RWPE1 (cell line): ENCODE results near the gene GJD4.

Experiments
- CTCF ChIA-PET: fragments of 350-600 bp; sonication (Branson Sonifier 250); formaldehyde crosslinking; extraction: SDS; loops from one replicate; lab custom pipeline; 2021; lab: Yijun Ruan, JAX
- POLR2A ChIA-PET: fragments of 400-600 bp; formaldehyde crosslinking; extraction: SDS; loops from one replicate; lab custom pipeline; 2020; ENCODE audit warnings: antibody characterized with exemption; ENCODE audit not compliant: low non-redundant PET; lab: Yijun Ruan, JAX
- DNase-seq: peaks from one replicate; pipeline ENCODE4 v3.0.0; 2012; ENCODE audit warnings: low spot score
- H3K27ac ChIP-seq: fragments of 450-650 bp; 2 replicates; pipeline ENCODE4 v1.5.1; 2017
- TF ChIP-seq, protein P1 (sequence below): fragments of 450-650 bp; conservative IDR thresholded peaks from 2 replicates; pipeline ENCODE4 v1.5.1; 2017; ENCODE audit warnings: low read depth, mild to moderate bottlenecking

GJD4 gene

DNA sequence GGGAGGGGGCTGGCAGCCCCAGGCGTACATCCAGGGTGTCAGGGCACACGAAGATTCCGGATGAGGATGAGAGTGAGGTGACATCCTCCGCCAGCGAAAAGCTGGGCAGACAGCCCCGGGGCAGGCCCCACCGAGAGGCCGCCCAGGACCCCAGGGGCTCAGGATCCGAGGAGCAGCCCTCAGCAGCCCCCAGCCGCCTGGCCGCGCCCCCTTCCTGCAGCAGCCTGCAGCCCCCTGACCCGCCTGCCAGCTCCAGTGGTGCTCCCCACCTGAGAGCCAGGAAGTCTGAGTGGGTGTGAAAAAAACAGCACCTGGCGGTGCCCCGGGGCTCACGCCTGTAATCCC lies 3.2 kb downstream of the GJD4 start:
- no peak for DNase-seq
- CTCF ChIA-PET: interaction anchor here (0.6 kb wide), 1 partner anchor 1469 kb away, joined by 3 read pairs; no protein-coding TSS in a partner anchor
- TF ChIP-seq, protein P1, sequence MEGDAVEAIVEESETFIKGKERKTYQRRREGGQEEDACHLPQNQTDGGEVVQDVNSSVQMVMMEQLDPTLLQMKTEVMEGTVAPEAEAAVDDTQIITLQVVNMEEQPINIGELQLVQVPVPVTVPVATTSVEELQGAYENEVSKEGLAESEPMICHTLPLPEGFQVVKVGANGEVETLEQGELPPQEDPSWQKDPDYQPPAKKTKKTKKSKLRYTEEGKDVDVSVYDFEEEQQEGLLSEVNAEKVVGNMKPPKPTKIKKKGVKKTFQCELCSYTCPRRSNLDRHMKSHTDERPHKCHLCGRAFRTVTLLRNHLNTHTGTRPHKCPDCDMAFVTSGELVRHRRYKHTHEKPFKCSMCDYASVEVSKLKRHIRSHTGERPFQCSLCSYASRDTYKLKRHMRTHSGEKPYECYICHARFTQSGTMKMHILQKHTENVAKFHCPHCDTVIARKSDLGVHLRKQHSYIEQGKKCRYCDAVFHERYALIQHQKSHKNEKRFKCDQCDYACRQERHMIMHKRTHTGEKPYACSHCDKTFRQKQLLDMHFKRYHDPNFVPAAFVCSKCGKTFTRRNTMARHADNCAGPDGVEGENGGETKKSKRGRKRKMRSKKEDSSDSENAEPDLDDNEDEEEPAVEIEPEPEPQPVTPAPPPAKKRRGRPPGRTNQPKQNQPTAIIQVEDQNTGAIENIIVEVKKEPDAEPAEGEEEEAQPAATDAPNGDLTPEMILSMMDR: no peak
- POLR2A ChIA-PET: no interaction called here
- H3K27ac ChIP-seq: no peak overlapping the region

DNA sequence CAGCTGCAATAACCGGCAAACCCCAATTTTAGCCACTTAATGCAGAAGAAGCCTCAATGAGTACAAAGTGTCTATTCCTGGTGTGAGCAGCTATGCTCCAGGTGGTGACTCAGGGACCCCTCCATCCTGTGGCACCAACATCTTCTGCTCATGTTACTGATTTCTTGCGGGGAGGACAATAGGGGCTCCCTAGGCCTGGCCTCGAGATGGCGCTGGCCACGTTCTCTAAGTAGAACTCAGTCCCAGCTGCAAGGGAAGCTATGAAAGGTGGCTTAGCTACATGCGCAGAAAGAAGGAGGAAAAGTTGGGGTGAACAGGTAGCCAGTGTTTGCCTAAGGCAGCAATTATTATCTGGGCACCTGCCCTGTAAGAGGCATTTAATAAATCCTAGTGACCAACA lies 6.6 kb downstream of the GJD4 start:
- POLR2A ChIA-PET: no interaction called here

DNA sequence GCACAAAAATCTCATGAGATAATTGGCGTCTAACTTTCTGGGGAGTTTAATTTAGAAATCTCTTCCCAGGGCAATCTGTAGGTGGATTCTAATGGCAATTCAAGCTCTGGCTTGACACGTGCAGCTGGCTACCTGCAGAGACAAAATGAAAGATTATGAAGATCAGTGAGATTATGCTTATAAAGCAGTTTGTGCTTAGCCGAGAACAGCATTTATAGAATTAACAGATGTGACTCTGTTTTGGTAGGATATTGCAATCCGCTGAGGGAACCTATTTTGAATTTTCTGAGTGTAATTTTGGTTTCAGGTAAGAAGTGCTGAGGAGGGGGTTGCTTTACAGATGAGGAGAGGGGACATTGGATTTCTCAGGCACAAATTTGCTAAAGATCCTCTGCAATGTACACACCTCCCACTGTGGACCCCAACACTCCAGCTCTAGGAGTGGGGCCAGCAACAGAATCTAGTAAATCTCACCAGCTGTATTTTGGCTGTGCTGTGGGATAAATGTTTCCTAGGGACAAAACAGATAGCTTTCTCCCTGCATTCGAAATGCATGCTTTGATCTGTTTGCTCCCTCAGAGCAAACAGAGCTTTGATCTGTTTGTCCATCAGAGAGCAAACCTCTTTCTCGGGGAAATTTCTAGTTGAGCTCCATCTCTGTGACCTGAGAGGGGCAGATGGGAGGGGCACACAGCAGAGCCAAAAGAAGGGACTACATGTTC lies 7.4 kb downstream of the GJD4 start:
- POLR2A ChIA-PET: no interaction called here

More for the DNA sequence above, 6.6 kb downstream of the GJD4 start:
- TF ChIP-seq, protein P1: no peak
- no peak for DNase-seq
- CTCF ChIA-PET: interaction anchor here (0.7 kb wide), 1 partner anchor 560 kb away, joined by 3 read pairs; no protein-coding TSS in a partner anchor
- no peak overlapping the region for H3K27ac ChIP-seq

GRCh38 chr10:35613107-35613440 lies 7.9 kb downstream of the GJD4 start:
- ChIA-PET CTCF (interaction anchor here (0.6 to 1.3 kb wide), 8 partner anchors 9 to 1121 kb away, joined by 3 to 5 read pairs (median 4); no protein-coding TSS in a partner anchor), POLR2A (no interaction called here)
- no peak for DNase-seq
- no peak overlapping the region for H3K27ac ChIP-seq
- TF ChIP-seq, protein P1: no peak

More for the DNA sequence above, 7.4 kb downstream of the GJD4 start:
- CTCF ChIA-PET: interaction anchor here (0.6 to 0.7 kb wide), 2 partner anchors 11 to 28 kb away, joined by 3 read pairs; no protein-coding TSS in a partner anchor
- no peak for DNase-seq
- H3K27ac ChIP-seq: no peak overlapping the region
- TF ChIP-seq, protein P1: no peak

DNA sequence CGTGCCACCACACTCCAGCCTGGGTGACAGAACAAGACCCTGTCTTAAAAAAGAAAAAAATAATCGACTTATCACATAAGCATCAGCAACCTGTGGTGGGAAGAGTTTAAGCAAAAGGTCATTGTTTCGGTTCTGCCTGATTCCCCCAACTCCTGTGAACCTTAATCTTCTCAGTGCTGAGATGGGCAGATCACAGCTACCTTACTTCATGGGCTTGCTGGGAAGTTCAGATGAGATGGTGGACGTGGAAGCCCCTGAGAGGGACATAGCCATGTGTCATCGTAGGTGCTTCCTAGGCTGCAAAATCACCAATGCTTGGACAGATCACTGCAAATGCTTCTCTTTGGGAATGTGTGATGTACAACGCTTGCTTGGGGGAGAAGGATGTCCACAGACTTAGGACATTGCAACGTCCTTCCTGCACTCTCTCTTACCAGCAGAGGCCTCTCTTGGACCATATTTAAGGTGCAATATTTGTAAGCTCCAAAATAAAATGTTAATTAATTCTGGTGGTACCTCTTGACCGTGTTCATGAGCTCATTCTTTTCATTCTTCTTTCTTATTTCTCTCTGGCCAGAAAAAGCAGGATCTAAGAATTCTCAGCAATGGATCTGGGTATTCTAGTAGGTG lies 8.6 kb downstream of the GJD4 start:
- no peak for DNase-seq
- TF ChIP-seq, protein P1: 0 out of 2 replicates have a peak, but pooled peaks have one; percentile 13
- ChIA-PET POLR2A (no interaction called here), CTCF (interaction anchor here (0.6 to 1.3 kb wide), 8 partner anchors 8 to 1882 kb away, joined by 3 to 5 read pairs (median 4); no protein-coding TSS in a partner anchor)
- H3K27ac ChIP-seq: no peak overlapping the region

DNA sequence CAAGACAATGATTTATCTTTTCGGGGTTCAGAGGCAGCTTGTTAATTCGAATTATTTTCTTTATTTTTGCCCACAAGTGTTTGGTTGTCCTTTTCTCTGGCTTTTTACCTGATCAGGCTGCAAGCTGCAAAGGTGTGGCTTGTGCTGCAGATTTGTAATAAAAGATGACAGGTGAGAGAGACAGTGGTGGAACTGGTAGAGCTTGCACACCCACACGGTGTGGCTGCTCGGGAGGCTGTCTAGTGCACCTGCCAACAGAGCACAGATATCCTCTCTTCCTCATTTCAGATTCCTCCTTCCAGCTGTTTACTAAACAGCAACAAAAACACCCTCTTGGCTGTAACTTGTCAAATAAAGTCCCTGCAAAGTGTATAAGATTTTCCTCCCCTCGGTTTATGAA lies 9.2 kb downstream of the GJD4 start:
- ChIA-PET CTCF (interaction anchor here (0.6 to 1.3 kb wide), 4 partner anchors 26 to 1881 kb away, joined by 3 to 4 read pairs (median 4); no protein-coding TSS in a partner anchor), POLR2A (no interaction called here)
- no peak overlapping the region for H3K27ac ChIP-seq
- no peak for DNase-seq
- TF ChIP-seq, protein P1: no peak
